Right atrium auricular region (tissue), 2 donors: ENCODE data around the gene PPP6R3. TPM values are rescaled to one million over a fixed set of nuclear protein-coding genes. Genes with fewer than 3 reads are reported as not detected.

Source experiments
- DNase-seq: peaks from one replicate; pipeline ENCODE4 v3.0.0-alpha.2; 2019; ENCODE audit warnings: low spot score
- H3K27ac ChIP-seq, 2 donors: fragments of 200-600 bp; sonication (generic); 1 replicate in 1 of 2; 2 replicates in 1 of 2; pipeline ENCODE4 v1.5.1; 2016 to 2019
- H3K27me3 ChIP-seq, 2 donors: fragments of 200-600 bp; sonication (generic); one replicate each; pipeline versions ENCODE4 v1.5.1 to v1.6.0; 2017 to 2019
- H3K36me3 ChIP-seq: fragments of 200-600 bp; sonication (generic); one replicate; pipeline ENCODE4 v1.5.1; 2016
- H3K4me1 ChIP-seq, 2 donors: fragments of 200-600 bp; sonication (generic); one replicate each; pipeline versions ENCODE4 v1.5.1 to v1.6.0; 2017 to 2019
- H3K4me3 ChIP-seq, 2 donors: fragments of 200-600 bp; sonication (generic); 1 replicate in 1 of 2; 2 replicates in 1 of 2; pipeline ENCODE4 v1.5.1; 2017 to 2019; ENCODE audit warnings: mild to moderate bottlenecking in 1 of 2, moderate library complexity in 1 of 2
- H3K9me3 ChIP-seq, 2 donors: fragments of 200-600 bp; sonication (generic); one replicate each; pipeline ENCODE4 v1.5.1; 2019
- CTCF ChIP-seq, 2 donors: fragments of 200-600 bp; sonication (generic); IDR thresholded peaks; one replicate each; pipeline ENCODE4 v1.5.1; 2019; ENCODE audit warnings: antibody characterized with exemption in 2 of 2
- total RNA-seq, 2 donors: library from RNA; depleted of rRNA; stranded (reverse); fragments of >200 nt; gene quantifications; one replicate each; pipeline ENCODE4 v1.1.0, GENCODE V29; 2016

The PPP6R3 gene
- total RNA-seq, 2 donors from 2014 or later = 81.1 to 95.2 TPM

- H3K36me3 ChIP-seq = peaks cover 36% of the 10 kb centered on the region
- TF ChIP-seq CTCF (IDR thresholded peaks at IDR 0.05) = no peak
- DNase-seq = no peak
- H3K27me3 ChIP-seq = no peaks in the 10 kb centered on the region
- no peaks in the 10 kb centered on the region for H3K4me1 ChIP-seq
- no peak overlapping the region for H3K27ac ChIP-seq
- no peak overlapping the region for H3K4me3 ChIP-seq
- H3K9me3 ChIP-seq = no peaks in the 10 kb centered on the region
Observed at GRCh38 chr11:68560216-68560615, 99.7 kb downstream of the PPP6R3 start.

GRCh38 chr11:68563454-68563853, 102.9 kb downstream of the PPP6R3 start:
- Histone ChIP-seq H3K27ac (no peak overlapping the region), H3K9me3 (no peaks in the 10 kb centered on the region), H3K4me1 (peaks cover 0 to 11% of the 10 kb centered on the region in 2 donors), H3K4me3 (no peak overlapping the region), H3K27me3 (no peaks in the 10 kb centered on the region), H3K36me3 (peaks cover 42% of the 10 kb centered on the region)
- TF ChIP-seq CTCF (IDR thresholded peaks at IDR 0.05) = no peak
- DNase-seq = no peak

GRCh38 chr11:68564261-68564660, 103.7 kb downstream of the PPP6R3 start:
- Histone ChIP-seq H3K9me3 (no peaks in the 10 kb centered on the region), H3K4me1 (peaks cover 0 to 11% of the 10 kb centered on the region in 2 donors), H3K27me3 (no peaks in the 10 kb centered on the region), H3K27ac (no peak overlapping the region), H3K36me3 (peaks cover 40% of the 10 kb centered on the region), H3K4me3 (no peak overlapping the region)
- no peak for TF ChIP-seq CTCF (IDR thresholded peaks at IDR 0.05)
- DNase-seq = no peak

GRCh38 chr11:68565768-68566167, 105.2 kb downstream of the PPP6R3 start:
- H3K9me3 ChIP-seq = no peaks in the 10 kb centered on the region
- no peak for TF ChIP-seq CTCF (IDR thresholded peaks at IDR 0.05)
- DNase-seq = no peak
- peaks cover 55% of the 10 kb centered on the region for H3K36me3 ChIP-seq
- H3K4me1 ChIP-seq = peaks cover 0 to 11% of the 10 kb centered on the region in 2 donors
- no peak overlapping the region for H3K4me3 ChIP-seq
- no peak overlapping the region for H3K27ac ChIP-seq
- no peaks in the 10 kb centered on the region for H3K27me3 ChIP-seq

- peaks cover 61% of the 10 kb centered on the region for H3K36me3 ChIP-seq
- H3K27ac ChIP-seq = no peak overlapping the region
- peaks cover 0 to 11% of the 10 kb centered on the region in 2 donors for H3K4me1 ChIP-seq
- TF ChIP-seq CTCF (IDR thresholded peaks at IDR 0.05) = no peak
- no peak for DNase-seq
- H3K9me3 ChIP-seq = no peaks in the 10 kb centered on the region
- H3K27me3 ChIP-seq = no peaks in the 10 kb centered on the region
- H3K4me3 ChIP-seq = no peak overlapping the region
Observed at GRCh38 chr11:68567553-68567952, 107.0 kb downstream of the PPP6R3 start.

- DNase-seq = no peak
- no peak overlapping the region for H3K4me3 ChIP-seq
- TF ChIP-seq CTCF (IDR thresholded peaks at IDR 0.05) = no peak
- H3K4me1 ChIP-seq = peaks cover 0 to 13% of the 10 kb centered on the region in 2 donors
- no peaks in the 10 kb centered on the region for H3K27me3 ChIP-seq
- no peaks in the 10 kb centered on the region for H3K9me3 ChIP-seq
- no peak overlapping the region for H3K27ac ChIP-seq
- peaks cover 50% of the 10 kb centered on the region for H3K36me3 ChIP-seq
Observed at GRCh38 chr11:68569357-68569756, 108.8 kb downstream of the PPP6R3 start.
